NCI-H2227 (cell line): Measurements from ENCODE around the gene RRM2.
"Not testable (repeated sequence)": the region's sequence is repeated elsewhere in the genome, so short reads cannot be mapped to it uniquely, and the experiment has no call there.

Experiments
- DNase-seq: peaks from one replicate; lab custom pipeline; 2025; ENCODE audit not compliant: unreplicated experiment; lab: John Stamatoyannopoulos, UW

Gene RRM2

DNA sequence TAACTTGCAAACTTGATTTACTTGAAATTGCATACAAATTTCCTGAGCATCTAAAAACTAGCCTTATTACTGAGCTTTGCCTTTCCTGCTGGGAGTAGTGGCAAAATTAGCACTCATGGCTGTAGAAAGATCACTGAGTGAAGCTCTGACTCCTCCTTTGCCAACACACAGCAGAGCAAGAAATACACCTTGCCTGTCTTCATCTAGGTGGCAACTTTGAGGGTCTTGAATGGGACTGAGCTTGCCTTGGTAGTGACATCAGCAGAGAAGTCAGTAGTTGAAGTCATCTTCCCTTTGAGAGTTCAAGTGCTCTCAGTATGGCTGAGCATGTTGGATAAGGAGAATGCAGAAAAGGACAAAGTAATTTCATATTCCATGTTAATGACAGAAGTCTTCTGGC is 5.9 kb downstream of the RRM2 start:
- no peak for DNase-seq

DNA sequence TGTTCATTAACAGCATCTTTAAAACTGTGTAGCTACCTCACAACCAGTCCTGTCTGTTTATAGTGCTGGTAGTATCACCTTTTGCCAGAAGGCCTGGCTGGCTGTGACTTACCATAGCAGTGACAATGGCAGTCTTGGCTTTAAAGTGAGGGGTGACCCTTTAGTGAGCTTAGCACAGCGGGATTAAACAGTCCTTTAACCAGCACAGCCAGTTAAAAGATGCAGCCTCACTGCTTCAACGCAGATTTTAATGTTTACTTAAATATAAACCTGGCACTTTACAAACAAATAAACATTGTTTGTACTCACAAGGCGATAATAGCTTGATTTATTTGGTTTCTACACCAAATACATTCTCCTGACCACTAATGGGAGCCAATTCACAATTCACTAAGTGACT is 7.0 kb downstream of the RRM2 start:
- DNase-seq, result no peak

DNA sequence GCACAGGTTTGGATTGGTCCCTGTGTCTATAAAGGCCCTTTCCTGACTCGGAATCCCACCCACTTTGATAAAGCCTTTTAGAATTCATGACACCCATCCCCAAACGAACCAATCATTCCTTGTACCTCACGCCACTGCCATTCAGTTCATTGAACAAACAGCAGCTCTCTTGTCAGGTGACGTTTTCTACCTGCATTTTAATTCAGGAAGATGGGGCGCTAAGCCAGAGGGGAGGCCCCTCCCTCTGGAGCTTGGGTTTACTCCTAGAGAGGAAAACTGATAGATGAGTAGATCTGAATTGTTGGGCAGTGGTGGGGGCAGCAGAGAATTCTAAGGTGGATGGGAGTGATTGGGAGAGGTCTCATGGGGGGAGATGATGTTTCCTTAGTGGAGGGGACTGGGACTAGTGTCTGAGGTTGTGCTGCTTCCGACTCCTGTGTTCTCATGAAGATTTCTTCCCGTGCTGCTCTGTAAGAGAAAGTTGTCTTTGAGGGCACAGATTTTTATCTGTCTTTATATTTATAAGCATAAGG is 9.6 kb downstream of the RRM2 start:
- no peak for DNase-seq

DNA sequence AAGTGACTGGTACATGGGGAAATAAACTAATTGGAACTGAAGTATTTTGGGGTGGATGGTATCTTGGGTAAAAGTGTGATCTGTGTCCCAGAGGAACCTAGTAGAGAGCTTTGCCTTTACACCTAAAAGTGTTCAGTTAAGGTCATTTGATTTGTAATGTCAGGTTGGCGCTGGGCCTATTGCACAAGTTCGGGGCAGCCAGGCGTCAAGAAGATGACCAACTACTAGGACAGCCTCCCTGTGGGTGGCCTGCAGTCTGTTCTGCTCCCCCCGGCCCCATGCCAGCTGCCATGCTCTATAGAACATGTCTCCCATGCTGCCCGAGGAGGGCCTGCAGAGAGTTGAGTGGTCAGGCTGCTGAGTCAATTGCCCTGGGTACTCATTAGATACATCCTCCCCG is 10.1 kb downstream of the RRM2 start:
- DNase-seq, result no peak

DNA sequence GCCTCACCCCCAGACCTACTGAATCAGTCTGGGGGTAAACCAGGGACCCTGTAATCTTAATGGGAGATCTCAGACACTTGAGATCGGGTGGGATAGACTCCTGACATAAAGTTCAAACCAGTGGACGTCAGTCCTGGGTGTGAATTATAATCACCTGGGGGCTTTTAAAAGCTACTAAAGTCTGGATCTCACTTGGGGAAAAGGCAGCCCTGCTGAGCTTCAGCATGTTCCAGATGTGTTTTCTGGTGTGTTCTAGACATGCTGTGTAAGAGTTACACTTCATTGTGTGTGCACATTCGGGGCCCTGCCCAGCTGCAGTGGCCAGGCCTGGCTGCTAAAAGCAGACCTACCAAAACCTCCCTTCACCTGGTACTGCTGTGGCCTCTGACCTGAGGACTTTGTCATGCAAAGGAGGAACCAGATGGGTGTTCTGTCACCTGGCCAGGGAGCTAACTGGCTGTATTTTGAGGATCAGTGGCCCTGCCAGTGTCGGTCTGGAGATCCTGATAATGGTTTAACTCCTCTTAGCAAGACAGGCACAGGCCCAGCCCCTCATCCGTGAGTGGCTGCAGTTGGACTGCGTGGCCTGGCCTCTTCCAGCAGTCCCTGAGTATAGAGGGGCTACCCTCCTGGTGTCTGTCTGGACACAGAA is 10.6 kb downstream of the RRM2 start:
- no peak for DNase-seq

DNA sequence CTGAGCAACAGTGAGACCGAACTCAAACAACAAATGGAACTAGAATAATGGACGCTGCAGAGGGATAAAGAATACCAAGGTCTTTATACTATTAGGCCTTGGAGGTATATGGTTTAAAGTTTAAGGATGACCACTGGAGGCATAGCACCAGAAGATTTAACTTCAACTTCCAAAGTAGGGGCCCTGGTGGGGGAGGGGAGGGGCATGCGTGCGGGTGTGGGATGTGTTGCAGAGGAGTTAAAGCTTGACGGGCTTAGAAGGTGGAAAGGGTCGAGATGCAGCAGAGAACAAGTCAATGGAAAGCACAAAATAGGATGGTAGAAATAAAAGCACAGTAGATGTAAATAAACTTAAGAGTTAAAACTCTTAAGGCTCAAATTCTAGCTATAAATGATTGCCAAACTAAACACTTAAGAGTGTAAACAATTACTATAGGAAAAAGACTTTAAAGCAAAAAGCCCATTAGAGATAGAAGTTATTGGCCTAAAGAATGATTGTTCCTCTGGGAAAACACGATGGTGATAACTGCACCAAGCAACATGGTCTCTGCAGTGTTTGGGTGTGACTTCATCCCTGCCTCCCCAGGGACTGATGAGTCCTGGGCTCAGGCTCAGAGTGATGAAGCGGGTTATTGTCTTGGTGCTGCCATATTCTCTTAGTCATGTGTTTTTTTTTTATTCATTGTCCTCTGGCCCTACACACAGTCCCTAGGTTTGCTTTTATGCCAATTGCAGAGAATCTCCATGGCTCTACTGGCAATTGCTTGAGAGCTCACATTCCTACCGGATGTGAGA is 13.0 kb downstream of the RRM2 start:
- no peak for DNase-seq

DNA sequence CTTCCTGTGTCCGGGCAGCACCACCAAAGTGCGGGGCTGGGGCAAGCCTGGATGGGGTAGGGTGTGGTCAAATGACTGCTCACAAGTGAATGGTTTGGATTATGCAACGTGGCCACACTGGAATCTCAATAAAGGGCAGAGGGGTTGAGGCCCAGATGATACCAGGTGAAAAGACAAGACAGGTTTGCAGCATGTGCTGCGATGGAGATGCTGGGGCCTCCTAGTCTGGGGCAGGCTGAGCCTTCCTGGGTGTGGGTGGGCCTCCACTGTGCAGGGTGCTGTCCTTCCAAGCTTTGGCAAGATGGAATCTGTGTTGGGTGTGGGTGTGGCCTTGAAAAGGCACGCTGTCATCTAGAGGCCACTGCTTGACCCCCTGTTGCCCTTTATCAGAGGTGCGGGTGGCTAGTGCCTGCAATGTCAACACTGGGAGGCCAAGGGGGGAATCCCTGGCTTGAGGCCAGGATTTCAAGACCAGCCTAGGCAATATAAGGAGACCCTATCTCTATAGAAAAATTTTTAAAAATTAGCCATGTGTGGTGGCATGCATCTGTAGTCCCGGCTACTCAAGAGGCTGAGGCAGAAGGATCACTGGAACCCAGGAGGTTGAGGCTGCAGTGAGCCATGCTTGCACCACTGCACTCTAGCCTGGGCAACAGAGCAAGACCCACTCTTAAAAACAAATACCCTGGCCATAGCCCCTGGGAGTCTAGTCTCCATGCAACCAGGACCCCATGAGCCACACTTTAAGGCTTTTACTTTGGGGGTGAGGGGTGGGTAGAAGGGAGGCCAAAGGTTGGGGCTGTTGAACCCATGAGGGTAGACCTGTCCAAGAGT is 13.8 kb downstream of the RRM2 start:
- no peak for DNase-seq

DNA sequence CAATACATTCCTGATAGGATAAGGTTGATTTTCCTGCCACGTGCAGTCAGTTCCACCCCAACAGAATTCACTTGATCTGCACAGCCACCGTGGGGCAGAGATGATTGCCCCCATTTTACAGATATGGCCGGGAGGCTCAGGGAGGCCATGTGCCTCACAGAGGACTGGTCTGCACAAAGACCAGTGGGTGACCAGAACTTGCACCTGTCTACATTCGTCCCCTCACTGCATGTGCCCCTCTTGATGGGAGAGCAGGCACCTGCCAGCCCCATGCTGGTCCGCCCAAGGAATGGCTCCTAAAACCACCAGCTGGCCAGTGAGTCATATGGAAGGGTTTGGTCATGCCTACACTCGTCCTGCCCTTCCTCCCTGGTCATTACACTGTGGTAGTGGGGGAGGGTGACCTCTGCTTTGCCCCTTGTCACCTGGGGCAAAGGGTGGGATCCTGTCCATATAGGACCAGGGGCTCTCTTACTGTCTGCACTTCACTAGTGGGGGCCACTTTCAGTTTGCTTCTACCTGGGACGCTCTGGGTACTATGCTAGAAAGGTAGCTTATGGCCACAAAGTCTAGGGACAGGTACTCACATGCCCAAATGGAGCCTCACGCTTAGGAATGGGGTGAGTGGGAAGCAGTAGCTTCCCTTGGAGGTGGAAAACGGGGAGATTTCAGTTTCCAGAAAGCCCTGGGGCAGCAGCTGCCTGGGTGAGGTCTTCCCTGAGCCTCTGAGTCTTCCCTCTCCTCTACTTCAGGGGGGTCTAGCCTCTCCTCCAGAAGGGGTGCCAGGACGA is 14.7 kb downstream of the RRM2 start:
- no peak for DNase-seq

DNA sequence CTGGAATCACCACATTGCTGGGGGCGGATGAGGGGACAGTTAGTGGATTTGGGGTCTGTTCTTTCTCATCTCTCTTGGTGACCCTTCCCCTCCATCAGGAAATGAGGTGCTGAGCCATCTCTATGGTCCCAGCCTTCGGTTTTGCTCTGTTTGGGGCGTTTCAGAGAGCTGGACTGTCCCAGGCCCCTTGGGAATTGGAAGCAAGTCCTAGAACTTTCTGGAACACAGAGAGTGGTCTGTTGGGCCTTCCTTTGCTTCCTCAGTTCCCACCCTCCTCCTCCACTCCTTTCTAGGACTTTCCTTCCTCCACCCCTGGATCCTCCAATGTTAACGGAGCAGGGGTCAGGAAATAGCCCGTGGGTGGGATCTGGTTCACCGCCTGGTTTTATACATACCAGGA is 17.0 kb downstream of the RRM2 start:
- no peak for DNase-seq

DNA sequence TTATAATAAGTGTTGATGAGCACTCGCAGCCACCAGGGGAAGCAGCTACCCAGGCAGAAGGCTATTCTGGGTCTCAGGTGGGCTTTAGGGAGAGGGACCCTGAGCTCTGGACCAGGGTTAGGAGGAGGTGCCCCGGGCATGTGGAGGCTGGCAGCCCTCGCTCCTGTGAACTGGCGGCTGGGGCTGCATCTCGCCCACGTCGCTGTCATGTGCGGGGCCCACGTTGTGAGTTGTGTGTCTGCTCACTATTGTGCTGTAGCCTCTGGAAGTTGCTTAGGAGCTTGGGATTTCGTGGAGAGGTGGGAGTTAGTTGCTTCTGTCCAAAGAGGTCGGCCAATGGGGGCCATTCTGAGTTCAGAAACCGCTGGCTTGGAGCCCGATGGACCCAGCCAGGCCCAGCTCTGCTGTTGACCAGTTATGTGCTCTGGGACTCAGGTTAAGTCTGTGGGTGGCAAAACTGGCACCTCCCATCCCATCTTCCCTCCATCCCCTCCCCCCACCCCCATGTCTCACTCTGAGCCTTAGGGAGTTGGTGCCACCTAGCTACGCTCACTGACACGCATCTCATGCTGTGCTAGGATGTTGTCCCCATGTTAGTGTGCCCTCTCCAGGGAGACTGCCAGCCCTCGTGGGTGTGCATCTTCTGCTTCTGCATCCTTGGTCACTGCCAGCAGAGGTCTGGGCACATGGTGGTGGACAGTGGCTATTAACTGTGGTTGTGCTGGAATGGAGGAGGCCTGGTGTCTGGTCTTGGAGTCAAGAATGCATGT is 18.5 kb downstream of the RRM2 start:
- DNase-seq, result no peak

DNA sequence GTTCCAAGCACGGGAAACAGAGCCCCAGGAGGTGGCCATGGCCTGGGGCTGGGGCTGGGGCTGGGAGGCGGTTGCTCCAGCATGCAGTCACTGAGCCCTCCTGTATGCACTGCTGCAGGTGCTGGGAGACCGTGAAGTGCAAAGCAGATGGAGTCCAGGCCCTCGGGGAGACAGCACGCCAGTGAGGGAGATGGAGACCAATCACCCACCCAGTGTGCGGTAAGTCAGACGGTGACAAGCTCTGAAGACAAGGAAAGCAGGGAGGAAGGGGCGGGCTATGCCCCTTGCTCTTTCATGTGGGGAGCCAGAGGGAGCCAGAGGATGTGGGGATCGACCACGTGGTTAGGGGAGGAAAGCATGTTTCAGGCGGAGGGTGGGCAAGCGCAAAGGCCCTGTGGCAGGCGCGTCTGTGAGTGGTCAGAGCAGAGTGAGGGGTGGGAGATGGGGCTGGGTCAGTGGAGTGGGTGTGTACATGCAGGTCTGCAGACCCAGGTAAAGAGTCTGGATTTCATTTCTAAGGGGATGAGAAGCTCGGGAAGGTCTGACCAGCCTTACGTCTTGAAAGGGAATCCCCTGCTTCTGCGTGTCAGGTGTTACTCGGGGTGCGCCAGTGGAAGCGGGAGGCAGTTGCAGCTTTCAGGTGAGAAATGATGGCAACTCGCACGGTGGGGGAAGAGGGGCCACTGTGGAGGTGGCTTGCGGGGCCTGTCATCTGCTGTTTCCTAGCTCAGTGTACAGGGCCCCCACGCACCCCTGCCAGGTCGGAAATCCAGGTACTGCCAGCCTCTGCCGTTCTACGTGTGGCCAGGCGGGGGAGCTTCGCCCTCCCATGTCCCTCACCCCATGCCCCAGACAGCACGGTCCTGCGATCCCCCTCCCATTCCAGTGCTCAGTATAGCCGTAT is 19.4 kb downstream of the RRM2 start:
- DNase-seq, result peak; percentile 27

DNA sequence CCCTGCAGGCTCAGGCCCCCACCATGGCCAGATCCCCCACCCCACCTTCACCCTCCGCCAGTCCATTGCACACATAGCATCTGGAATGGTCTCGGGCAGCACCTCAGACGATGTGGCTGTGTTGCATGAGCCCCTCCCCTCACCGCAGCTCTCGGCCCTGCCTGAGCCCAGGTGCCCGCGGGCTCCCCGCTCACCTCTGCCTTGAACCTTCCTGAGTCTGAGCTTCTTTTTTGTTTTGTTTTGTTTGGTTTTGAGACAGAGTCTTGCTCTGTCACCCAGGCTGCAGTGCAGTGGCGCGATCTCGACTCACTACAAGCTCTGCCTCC is 20.1 kb downstream of the RRM2 start:
- no peak for DNase-seq

DNA sequence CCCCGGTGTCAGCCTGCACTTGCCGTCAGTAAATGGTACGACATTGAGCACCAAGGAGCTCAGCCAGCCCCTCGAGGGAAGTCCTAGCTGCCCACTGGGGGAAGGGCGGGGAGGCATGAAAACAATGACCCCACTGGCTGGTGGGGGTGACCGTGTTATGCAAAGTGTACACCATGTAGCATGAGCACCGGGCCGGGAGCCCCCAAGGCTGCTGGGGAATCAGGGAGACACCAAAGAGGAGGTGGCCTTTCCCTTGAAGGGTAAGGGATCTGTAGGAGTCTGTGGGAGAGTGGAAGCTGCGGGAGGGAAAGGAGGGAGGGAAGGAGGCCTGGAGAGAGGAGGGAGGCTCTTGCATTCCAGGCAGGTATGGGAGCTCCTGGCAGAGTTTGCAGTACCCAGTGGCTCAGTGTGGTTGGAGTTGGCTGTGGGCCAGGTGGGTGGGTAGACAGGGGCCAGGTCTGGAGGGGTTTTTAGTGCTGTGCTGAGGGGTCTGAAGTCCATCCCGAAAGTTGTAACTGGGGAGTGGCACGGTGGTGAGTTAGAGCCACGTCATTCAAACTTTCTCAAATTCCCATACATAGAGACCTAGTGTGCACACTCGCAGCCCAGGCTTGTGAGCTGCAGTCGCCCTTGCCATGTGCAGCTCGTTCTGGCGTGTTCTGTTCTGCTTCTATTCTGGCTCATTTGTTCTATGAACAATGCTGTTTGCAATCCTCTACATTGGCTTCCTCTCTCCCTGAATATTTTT is 22.4 kb downstream of the RRM2 start:
- DNase-seq, result no peak

DNA sequence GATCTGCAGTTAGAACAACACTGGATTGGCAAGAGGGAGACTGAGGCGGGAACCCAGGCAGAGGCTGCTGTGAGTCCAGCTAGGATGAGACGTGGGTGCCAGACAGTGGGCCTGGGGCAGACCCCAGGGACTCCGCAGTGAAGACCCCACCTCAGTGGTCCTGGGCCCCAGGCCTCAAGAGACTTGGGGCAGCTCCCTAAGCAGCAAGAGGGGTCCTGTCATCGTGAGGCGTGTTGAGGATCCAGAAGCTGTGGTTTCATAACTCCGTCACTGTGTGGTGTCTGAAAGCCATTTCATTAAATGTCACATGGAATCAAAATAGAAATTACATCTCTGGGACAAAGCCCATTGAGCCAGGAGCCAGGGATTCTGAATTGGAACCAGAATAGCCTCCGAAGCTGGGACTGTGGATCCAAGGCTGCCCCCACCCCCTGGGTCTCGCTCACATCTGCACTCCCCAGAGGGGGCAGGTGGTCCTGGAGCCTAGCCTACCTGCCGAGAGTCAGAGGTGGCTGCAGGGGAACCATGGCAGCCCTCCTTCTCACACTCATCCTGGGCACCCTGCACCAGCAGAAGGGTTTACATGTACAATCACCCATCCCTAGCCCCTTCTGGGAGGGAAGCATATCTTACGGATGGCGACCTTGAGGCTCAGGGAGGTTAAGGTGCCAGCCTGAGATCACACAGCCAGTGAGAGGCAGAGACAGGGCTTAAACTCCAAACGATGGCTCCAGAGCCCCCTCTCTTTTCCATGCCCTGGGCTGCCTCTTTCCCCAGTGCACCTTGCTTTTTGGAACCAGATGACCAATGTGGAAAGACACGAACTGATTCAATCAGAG is 23.2 kb downstream of the RRM2 start:
- no peak for DNase-seq

DNA sequence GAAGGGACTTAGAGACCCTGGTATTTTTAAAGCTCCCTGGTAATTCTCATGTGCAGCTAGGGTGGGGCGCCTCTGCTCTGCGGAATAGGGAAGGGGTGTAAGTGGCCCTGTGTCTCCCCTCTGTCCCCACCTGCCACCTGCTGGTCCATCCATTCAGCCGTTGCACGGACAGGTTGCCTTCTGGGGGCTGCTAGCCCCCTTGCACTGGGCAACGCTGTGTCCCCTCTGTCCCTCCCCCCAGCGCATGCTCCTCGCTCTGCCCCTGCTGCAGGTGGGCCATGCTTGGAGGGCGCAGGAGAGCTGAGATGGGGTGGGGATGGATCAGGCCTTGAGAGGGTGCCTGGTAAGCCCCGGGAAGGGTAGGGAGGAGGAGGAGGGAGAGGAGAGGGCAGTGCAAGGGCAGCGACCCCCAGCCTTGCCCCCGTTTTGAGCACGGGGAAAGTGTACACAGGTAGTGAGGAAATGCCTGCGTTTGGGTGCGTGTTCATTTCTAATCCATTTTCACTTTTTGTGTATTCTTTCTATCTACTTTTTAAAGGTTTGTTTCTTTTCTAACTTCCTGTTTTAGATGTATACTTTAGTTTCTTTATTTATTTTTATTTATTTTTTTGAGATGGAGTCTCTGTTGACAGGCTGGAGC is 23.9 kb downstream of the RRM2 start:
- DNase-seq, result no peak

DNA sequence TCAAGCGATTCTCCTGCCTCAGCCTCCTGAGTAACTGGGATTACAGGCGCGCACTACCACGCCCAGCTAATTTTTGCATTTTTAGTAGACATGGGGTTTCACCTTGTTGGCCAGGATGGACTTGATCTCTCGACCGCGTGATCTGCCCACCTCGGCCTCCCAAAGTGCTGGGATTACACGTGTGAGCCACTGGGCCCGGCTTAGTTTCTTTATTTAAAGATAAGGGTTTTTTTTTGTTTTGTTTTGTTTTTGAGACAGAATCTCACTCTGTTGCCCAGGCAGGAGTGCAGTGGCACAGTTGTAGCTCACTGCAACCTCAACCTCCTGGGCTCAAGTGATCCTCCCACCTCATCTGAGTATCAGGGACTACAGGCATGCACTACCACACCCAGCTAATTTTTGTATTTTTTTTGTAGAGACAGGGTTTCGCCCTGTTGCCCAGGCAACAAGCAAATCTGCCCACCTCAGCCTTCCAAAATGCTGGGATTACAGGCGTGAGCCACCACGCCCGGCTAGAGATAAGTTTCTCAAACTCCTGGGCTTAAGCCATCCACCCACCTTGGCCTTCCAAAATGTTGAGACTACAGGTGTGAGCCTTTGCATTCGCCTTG is 24.6 kb downstream of the RRM2 start:
- not testable (repeated sequence) for DNase-seq

DNA sequence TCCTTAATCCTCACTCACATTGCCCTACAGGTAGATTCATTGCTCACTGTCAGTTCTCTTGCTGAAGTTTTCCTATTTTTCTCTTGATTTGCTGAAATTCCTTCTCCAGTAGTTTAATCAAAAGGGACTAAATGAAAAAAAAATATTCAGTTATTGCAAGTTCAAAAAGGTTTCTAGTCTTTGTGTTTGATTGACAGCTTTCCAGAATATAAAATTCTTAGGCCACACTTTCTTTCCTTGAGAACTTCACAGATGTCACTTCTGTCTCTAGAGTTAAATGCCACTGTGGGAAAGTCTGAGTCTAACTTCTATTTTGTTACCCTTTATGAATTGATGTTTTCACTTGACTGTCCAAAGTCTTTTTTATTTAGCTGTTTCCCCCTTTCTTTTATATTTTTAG is 25.7 kb downstream of the RRM2 start:
- DNase-seq, result no peak
